D721Med (cell line): ENCODE data around the gene TP53TG3D.
"Not testable (repeated sequence)": the region's sequence is repeated elsewhere in the genome, so short reads cannot be mapped to it uniquely, and the experiment has no call there.

ENCODE experiments used
- DNase-seq: peaks from one replicate; pipeline ENCODE4 v3.0.0; 2011; ENCODE audit warnings: low spot score; ENCODE audit not compliant: insufficient read length
- FAIRE-seq: peaks from 2 replicates; lab custom pipeline; 2011; peaks lifted over from hg19 to GRCh38; lab: Jason Lieb, UNC

The TP53TG3D gene, protein sequence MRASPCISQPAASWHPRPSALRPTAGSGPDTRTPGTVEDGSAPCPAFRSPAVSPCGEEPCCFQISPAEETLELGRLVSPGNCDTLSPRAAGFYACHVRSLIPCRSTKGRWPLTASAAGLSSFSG

DNA sequence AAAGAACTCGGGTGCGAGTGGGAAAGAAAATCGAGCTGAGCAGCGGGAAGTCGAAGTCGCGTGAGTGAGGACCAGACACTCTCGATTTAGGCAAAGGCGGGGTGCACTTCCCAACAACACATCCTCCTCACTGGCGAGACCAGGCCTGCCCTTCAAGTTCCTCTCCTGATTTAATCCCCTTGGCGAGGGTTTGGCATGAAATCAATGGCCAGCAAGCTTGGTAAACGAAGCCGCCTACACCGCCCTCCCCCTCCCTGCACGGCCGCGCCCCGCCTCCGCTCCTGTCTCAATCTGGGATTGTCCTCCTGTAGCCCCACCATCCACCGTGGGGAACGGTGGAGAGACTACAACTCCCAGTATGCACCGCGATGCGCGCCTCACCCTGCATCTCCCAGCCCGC lies at the start of gene TP53TG3D:
Gene TP53TG3D, plus strand, starts transcription at position 301 of the 400 bp plus-strand sequence. Its CDS starts 68 bp downstream, at position 369.
- DNase-seq, FAIRE-seq: not testable (repeated sequence)

DNA sequence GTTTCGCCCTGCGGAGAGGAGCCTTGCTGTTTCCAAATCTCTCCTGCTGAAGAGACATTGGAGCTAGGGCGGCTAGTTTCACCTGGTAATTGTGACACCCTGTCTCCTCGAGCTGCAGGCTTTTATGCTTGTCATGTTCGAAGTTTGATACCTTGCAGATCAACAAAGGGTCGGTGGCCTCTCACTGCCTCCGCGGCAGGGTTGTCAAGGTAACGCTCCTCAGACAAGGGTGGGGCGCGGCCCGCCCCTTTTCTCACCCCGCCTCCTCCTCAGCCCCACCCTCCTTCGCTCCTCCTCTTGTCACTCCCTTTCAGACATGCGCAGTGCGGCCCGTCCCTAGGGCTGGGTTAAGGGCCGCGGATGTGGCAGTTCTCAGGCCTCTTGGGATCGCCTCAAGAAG lies 421 bp downstream of the TP53TG3D start:
- not testable (repeated sequence) for FAIRE-seq

DNA sequence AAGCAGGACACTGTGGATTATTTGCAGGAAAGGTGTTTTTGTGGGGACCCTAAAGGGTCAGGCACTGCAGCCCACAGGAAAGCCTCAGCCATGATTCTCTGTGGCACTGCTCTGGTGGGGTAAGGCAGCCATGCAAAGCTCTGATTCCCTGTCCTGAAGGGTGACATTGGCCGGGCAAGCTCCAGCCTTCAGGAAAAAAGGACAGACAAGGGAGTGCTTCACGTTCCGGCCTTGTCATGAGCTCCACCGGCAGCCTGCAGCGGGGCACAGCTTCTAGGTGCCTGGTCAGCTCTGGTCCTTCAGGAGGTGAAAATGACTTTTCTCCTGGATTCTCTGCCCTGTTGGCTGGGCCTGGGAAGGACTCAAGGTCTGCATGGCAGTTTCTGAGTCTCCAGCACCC lies 8.4 kb downstream of the TP53TG3D start:
- not testable (repeated sequence) for DNase-seq, FAIRE-seq

More for the DNA sequence above, 421 bp downstream of the TP53TG3D start:
- not testable (repeated sequence) for DNase-seq

DNA sequence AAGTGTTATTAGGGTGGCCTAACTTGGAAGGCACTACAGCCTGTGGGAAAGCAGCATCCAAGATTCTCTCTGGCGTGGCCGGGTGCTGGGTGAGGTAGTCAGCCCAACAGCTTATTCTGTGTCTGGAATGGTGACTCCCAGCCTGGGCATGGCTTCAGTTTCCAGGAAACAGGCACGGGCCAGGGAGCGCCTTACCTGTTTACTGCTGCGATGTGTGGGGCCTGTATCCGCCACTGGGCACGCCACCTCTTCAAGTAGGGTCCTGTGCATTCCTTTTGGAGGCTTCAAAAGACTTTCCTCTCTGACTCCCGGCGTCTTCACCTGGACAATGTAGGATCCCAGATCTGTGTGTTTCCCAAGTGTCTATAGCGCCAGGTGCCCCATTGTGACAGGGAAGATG lies 10.5 kb downstream of the TP53TG3D start:
- DNase-seq, FAIRE-seq: not testable (repeated sequence)

DNA sequence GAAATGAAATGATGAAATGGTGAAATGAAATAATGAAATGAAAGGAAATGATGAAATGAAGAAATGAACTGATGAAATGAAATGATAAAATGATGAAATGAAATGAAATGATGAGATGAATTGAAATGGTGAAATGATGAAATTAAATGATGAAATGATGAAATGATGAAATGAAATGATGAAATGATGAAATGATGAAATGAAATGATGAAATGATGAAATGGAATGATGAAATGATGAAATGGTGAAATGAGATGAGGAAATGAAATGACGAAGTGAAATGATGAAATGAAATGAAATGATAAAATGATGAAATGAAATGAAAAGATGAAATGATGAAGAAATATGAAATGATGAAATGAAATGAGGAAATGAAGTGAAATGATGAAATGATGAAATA lies 28.8 kb downstream of the TP53TG3D start:
- not testable (repeated sequence) for FAIRE-seq, DNase-seq

DNA sequence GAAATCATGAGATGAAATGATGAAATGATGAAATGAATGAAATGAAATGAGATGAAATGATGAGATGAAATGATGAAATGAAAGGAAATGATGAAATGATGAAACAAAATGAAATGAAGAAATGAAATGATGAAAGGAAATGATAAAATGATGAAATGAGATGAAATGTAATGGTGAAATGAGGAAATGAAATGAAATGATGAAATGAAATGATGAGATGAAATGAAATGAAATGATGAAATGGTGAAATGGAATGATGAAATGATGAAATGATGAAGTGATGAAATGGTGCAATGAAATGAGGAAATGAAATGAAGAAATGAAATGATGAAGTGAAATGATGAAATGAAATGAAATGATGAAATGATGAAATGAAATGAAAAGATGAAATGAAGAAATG lies 29.9 kb downstream of the TP53TG3D start:
- not testable (repeated sequence) for FAIRE-seq

DNA sequence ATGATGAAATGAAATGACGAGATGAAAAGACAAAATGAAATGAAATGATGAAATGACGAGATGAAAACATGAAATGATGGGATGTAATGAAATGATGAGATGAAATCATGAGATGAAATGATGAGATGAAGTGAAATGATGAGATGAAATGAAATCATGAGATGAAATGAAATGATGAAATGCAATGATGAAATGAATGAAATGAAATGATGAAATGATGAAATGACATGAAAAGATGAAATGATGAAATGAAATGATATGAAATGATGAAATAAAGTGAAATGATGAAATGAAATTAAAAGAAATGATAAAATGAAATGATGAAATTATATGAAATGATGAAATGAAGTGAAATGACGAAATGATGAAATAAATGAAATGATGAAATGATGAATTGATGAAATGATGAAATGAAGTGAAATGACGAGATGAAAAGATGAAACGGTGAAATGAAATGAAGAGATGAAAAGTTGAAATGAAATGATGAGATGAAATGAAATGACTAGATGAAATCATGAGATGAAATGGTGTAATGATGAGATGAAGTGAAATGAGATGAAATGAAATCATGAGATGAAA lies 30.9 kb downstream of the TP53TG3D start:
- not testable (repeated sequence) for DNase-seq, FAIRE-seq

More for the DNA sequence above, 29.9 kb downstream of the TP53TG3D start:
- not testable (repeated sequence) for DNase-seq

DNA sequence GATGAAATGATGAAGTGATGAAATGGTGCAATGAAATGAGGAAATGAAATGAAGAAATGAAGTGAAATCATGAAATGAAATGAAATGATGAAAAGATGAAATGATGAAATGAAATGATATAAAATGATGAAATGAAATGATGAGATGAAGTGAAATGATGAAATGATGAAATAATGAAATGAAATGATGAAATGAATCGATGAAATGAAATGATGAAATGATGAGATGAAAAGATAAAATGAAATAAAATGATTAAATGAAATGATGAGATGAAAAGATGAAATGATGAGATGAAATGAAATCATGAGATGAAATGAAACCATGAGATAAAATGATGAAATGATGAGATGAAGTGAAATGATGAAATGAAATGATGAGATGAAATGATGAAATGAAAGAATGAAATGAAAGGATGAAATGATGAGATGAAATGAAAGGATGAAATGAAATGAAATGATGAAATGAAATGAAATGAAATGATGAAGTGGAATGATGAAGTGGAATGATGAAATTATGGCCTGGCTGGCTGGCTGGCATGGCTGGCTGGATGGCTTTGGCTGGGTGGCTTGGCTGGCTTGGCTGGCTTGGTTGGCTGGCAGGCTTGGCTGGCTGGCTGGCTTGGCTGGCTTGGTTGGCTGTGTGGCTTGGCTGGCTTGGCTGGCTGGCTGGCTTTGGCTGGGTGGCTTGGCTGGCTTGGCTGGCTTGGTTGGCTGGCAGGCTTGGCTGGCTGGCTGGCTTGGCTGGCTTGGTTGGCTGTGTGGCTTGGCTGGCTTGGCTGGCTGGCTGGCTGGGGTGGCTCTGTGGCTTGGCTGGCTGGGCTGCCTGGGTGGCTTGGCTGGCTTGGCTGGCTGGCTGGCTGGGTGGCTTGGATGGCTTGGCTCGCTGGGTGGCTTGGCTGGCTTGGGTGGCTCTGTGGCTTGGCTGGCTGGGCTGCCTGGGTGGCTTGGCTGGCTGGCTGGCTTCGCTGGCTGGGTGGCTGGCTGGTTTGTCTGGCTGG lies 32.0 kb downstream of the TP53TG3D start:
- not testable (repeated sequence) for FAIRE-seq, DNase-seq

DNA sequence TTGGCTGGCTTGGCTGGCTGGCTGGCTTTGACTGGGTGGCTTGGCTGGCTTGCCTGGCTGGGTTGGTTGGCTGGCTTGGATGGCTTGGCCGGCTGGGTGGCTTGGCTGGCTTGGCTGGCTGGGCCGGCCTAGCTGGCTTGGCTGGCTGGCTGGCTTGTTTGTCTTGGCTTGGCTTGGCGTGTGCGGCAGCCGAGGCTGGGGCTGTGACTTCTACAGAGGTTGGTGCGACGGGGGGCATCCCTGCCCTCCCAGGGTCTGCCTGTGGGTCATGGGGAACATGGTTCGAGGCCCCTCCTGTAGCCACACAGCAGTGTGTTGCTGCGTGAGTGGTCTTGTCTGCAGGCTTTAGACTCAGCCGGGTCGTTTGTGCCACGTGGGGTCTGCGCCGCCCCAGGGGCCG lies 33.1 kb downstream of the TP53TG3D start:
- DNase-seq, FAIRE-seq: not testable (repeated sequence)

DNA sequence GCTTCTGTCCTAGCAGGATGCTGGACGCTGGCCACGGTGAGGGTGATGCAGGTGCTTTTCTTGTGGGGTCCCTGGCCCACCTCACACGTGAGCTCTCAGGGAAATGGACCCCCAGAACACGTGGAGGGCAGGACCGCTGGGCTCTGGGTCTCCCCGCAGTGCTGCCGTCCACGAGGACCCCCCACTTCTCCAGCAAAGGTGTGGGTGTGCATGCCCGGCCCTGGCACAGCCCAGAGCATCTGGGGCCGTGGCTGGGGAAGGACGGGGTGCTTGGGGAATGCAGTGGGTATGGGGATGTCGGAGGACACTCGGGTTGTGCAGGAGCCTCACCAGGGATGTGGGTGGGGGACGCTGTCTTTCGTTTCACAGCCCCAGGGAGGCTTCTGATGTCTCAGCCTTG lies 34.7 kb downstream of the TP53TG3D start:
- DNase-seq, FAIRE-seq: not testable (repeated sequence)

DNA sequence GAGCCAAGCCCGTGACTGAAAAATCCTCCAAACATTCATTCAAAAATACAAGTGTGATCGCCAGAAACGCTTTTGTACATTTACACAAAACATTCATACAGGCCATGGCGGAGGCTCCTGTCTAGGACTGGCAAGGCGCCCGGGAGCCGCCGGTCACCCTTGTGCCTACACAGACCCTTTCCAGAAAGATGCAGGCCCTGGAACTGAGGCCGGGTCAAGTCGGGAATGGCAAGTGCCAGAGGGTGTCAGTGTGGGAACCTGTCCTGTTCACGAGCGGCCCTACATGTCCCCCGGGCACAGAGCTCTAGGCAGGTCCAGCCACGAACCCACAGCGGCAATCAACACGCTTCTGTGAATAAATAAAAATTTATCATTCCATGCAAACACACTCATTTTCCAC lies 36.1 kb downstream of the TP53TG3D start:
- not testable (repeated sequence) for DNase-seq, FAIRE-seq

DNA sequence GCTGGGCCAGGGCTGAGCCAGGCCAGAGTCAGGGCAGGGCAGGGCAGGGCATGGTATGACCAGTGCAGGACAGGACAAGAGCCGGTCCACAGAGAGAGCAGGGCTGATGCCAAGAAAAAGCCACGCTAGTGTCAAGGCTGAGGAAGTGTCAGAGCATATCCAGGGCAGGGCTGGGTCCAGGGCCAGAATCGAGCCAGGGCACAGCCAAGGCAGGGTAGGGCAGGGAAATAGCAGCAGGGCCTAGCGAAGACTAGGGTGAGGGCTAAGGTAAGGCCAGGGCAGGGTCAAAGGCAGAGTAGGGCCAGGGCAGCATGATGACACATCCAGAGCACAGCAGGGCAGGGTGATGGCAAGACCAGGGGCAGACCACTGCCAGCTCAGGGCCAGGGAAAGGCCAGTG lies 49.7 kb downstream of the TP53TG3D start:
- not testable (repeated sequence) for DNase-seq, FAIRE-seq
